GM12891 (cell line): ENCODE data around the gene RAPGEF5.

Experiments
- DNase-seq: peaks from one replicate; pipeline ENCODE4 v3.0.0; 2011; ENCODE audit warnings: low spot score; ENCODE audit not compliant: insufficient read length
- FAIRE-seq: peaks from 2 replicates; lab custom pipeline; 2011; peaks lifted over from hg19 to GRCh38; lab: Jason Lieb, UNC
- PAX5 ChIP-seq: IDR thresholded peaks from 2 replicates; pipeline ENCODE4 v1.6.1; 2011; ENCODE audit warnings: low read length, moderate library complexity, mild to moderate bottlenecking; ENCODE audit not compliant: insufficient read depth, severe bottlenecking
- POLR2A ChIP-seq: IDR thresholded peaks from 2 replicates; pipeline ENCODE4 v1.6.1; 2011; ENCODE audit warnings: low read depth, low read length, control low read depth
- POLR2AphosphoS5 ChIP-seq: IDR thresholded peaks from 2 replicates; pipeline ENCODE4 v1.6.1; 2011; ENCODE audit warnings: low read depth, low read length, control low read depth
- POU2F2 ChIP-seq: IDR thresholded peaks from 2 replicates; pipeline ENCODE4 v1.6.1; 2011; ENCODE audit warnings: low read depth, mild to moderate bottlenecking, control low read depth, low read length, moderate library complexity
- SPI1 ChIP-seq: IDR thresholded peaks from 2 replicates; pipeline ENCODE4 v1.6.1; 2011; ENCODE audit warnings: low read depth, low read length, control low read depth
- TAF1 ChIP-seq: IDR thresholded peaks from 2 replicates; pipeline ENCODE4 v1.6.1; 2011; ENCODE audit warnings: low read depth, low read length, control low read depth

RAPGEF5 gene

GRCh38 chr7:22144950-22145349, 212.0 kb downstream of the RAPGEF5 start:
- FAIRE-seq (no peak), DNase-seq (no peak)
- TF ChIP-seq PAX5: no peak
- TF ChIP-seq SPI1: no peak
- no peak for TF ChIP-seq POLR2AphosphoS5
- no peak for TF ChIP-seq TAF1
- no peak for TF ChIP-seq POU2F2
- TF ChIP-seq POLR2A: no peak

GRCh38 chr7:22143491-22143890, 213.5 kb downstream of the RAPGEF5 start:
- FAIRE-seq (no peak), DNase-seq (no peak)
- TF ChIP-seq TAF1: no peak
- TF ChIP-seq SPI1: no peak
- no peak for TF ChIP-seq POLR2A

GRCh38 chr7:22142572-22142971, 214.4 kb downstream of the RAPGEF5 start:
- FAIRE-seq (no peak), DNase-seq (no peak)
- TF ChIP-seq PAX5: no peak
- no peak for TF ChIP-seq SPI1
- TF ChIP-seq POLR2A: no peak
- TF ChIP-seq POU2F2: no peak; the same call in 1 of the 2 replicates
- TF ChIP-seq TAF1: no peak
- no peak for TF ChIP-seq POLR2AphosphoS5

- FAIRE-seq (no peak), DNase-seq (no peak)
These were observed 215.6 kb downstream of the RAPGEF5 start for GRCh38 chr7:22141355-22141754.

GRCh38 chr7:22140578-22140977, 216.4 kb downstream of the RAPGEF5 start:
- DNase-seq (no peak), FAIRE-seq (no peak)
- TF ChIP-seq POLR2AphosphoS5 (no peak), PAX5 (no peak), POLR2A (no peak), SPI1 (no peak), POU2F2 (no peak), TAF1 (no peak)

More at GRCh38 chr7:22141355-22141754, 215.6 kb downstream of the RAPGEF5 start:
- TF ChIP-seq SPI1 (no peak), POLR2AphosphoS5 (no peak), TAF1 (no peak), PAX5 (no peak), POLR2A (no peak), POU2F2 (no peak)

GRCh38 chr7:22138886-22139285, 218.1 kb downstream of the RAPGEF5 start:
- DNase-seq (no peak), FAIRE-seq (no peak)
- no peak for TF ChIP-seq POLR2AphosphoS5

- TF ChIP-seq POLR2A: no peak
- no peak for TF ChIP-seq PAX5
- TF ChIP-seq POU2F2: no peak
- no peak for TF ChIP-seq SPI1
- no peak for TF ChIP-seq TAF1
- FAIRE-seq: no peak
- no peak for DNase-seq
These were observed 218.8 kb downstream of the RAPGEF5 start for GRCh38 chr7:22138106-22138505.

GRCh38 chr7:22137466-22137865, 219.5 kb downstream of the RAPGEF5 start:
- TF ChIP-seq POLR2A (no peak), PAX5 (no peak), POU2F2 (no peak), TAF1 (no peak), SPI1 (no peak), POLR2AphosphoS5 (no peak)
- FAIRE-seq (no peak), DNase-seq (no peak)

- no peak for FAIRE-seq
These were observed 219.9 kb downstream of the RAPGEF5 start for GRCh38 chr7:22137026-22137425.

GRCh38 chr7:22129819-22130580, 227.0 kb downstream of the RAPGEF5 start:
- TF ChIP-seq POLR2AphosphoS5 (no peak), PAX5 (no peak), SPI1 (no peak), POU2F2 (no peak), TAF1 (no peak), POLR2A (no peak)
- no peak for DNase-seq
- FAIRE-seq: no peak

More at GRCh38 chr7:22137026-22137425, 219.9 kb downstream of the RAPGEF5 start:
- TF ChIP-seq PAX5 (no peak), POU2F2 (no peak)
- DNase-seq: no peak
